ENCODE data around the gene KIAA0513. TPM values are rescaled to one million over a fixed set of nuclear protein-coding genes. Genes with fewer than 3 reads are reported as not detected.

Gene KIAA0513
- total RNA-seq, 1 donor, result 35.1 TPM

DNA sequence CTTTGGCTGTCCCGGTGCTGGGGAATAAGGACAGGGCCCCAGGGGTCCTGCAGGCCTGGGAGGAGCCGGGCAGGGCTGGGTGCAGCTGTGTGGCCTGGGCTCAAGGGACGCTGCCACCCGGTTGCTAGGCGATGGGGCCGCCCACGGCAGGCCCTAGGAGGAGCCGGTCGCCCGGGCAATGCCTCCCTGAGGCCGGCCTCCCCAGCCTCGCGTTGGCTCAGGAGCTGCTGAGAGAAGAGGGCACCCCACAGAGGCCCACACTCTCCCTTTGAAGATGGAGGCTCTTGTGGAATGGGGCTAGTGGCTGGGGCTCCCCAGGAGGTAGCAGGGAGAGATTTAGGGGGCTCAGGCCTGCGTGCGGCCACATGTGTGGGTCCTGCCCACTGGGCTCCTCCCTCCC lies 84.8 kb downstream of the KIAA0513 start, which contains the start of gene CIBAR2:
CIBAR2 (minus strand) TSS at position 109 of the 400 bp plus-strand sequence. CDS start 120 bp downstream, outside the sequence.
- TF ChIP-seq, protein P1, sequence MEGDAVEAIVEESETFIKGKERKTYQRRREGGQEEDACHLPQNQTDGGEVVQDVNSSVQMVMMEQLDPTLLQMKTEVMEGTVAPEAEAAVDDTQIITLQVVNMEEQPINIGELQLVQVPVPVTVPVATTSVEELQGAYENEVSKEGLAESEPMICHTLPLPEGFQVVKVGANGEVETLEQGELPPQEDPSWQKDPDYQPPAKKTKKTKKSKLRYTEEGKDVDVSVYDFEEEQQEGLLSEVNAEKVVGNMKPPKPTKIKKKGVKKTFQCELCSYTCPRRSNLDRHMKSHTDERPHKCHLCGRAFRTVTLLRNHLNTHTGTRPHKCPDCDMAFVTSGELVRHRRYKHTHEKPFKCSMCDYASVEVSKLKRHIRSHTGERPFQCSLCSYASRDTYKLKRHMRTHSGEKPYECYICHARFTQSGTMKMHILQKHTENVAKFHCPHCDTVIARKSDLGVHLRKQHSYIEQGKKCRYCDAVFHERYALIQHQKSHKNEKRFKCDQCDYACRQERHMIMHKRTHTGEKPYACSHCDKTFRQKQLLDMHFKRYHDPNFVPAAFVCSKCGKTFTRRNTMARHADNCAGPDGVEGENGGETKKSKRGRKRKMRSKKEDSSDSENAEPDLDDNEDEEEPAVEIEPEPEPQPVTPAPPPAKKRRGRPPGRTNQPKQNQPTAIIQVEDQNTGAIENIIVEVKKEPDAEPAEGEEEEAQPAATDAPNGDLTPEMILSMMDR (IDR thresholded peaks at IDR 0.05; ENCODE audit: extremely low read depth, low read depth, low read length), result no peak
- Histone ChIP-seq H3K27me3 (ENCODE audit: insufficient read depth, low read length) (no peaks in the 10 kb centered on the region), H2AFZ (ENCODE audit: low read length) (no peak within 1 kb of the TSS), H3K4me2 (ENCODE audit: insufficient read depth, low read length) (no peak within 1 kb of the TSS), H3K27ac (ENCODE audit: low read depth, low read length) (no peak within 1 kb of the TSS), H3K4me3 (ENCODE audit: insufficient read depth, low read length) (no peak within 1 kb of the TSS), H4K20me1 (ENCODE audit: insufficient read depth, low read length) (no peaks in the 10 kb centered on the region), H3K36me3 (ENCODE audit: insufficient read depth, low read length) (no peaks in the 10 kb centered on the region), H3K9me3 (ENCODE audit: low read depth, low read length) (no peaks in the 10 kb centered on the region), H3K79me2 (ENCODE audit: insufficient read depth, low read length) (no peaks in the 10 kb centered on the region), H3K4me1 (ENCODE audit: insufficient read depth, low read length) (peaks cover 4% of the 10 kb centered on the region)
- DNase-seq (ENCODE audit: insufficient read length, low spot score, missing footprints), result peak; percentile 76

DNA sequence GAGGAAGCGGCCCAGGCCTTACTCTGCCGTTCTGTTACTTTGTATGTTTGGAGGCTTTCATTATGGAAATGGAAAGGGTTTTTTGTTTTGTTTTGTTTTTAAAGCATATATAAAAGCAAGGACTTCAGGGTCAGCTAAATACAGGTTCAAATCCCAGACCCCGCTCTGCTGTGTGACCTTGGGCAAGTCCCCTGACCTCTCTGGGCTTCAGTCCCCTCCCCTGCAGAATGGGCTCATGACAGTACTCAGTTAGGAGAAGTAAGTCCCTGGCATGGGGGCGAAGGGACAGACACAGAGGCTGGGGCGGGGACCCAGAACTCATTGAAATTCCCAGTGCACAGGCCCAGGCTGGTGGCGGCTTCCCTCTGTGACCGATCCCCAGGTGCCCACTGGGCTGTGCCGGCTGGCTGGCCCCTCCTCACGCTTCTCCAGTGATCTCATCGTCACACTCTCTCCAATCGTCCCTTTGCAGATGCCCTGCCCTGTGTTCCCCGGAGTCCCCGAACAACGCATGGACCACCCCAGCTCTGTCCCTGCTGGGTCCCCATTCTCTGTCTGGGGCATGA lies 85.7 kb downstream of the KIAA0513 start:
- Histone ChIP-seq H3K4me2 (ENCODE audit: insufficient read depth, low read length) (no peak overlapping the region), H4K20me1 (ENCODE audit: insufficient read depth, low read length) (no peaks in the 10 kb centered on the region), H3K4me1 (ENCODE audit: insufficient read depth, low read length) (peaks cover 4% of the 10 kb centered on the region), H2AFZ (ENCODE audit: low read length) (no peak overlapping the region), H3K36me3 (ENCODE audit: insufficient read depth, low read length) (no peaks in the 10 kb centered on the region), H3K9me3 (ENCODE audit: low read depth, low read length) (no peaks in the 10 kb centered on the region), H3K27ac (ENCODE audit: low read depth, low read length) (no peak overlapping the region), H3K79me2 (ENCODE audit: insufficient read depth, low read length) (no peaks in the 10 kb centered on the region), H3K4me3 (ENCODE audit: insufficient read depth, low read length) (no peak overlapping the region), H3K27me3 (ENCODE audit: insufficient read depth, low read length) (no peaks in the 10 kb centered on the region)
- TF ChIP-seq, protein P1 (IDR thresholded peaks at IDR 0.05; ENCODE audit: extremely low read depth, low read depth, low read length), result no peak
- DNase-seq (ENCODE audit: insufficient read length, low spot score, missing footprints), result no peak

DNA sequence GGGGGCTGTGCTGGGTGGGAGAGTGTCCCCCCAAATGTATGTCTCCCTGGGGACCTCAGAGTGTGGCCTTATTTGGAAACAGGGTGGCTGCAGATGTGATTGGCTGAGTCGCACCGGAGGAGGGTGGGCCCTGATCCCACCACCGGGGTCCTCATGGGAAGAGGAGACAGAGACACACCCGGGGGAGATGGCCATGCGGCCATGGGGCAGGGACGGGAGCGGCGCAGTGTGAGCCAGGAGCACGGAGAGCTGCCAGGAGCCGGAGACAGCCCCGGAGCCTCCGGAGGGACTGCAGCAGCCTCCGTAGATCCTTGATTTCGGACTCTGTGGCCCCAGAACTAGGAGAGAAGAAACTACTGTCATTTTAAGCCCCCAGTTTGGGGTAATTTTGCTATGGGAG lies 86.3 kb downstream of the KIAA0513 start:
- H4K20me1 ChIP-seq (ENCODE audit: insufficient read depth, low read length), result no peaks in the 10 kb centered on the region
- DNase-seq (ENCODE audit: insufficient read length, low spot score, missing footprints), result peak; percentile 75
- H3K36me3 ChIP-seq (ENCODE audit: insufficient read depth, low read length), result no peaks in the 10 kb centered on the region
- TF ChIP-seq, protein P1 (IDR thresholded peaks at IDR 0.05; ENCODE audit: extremely low read depth, low read depth, low read length), result no peak
- H3K79me2 ChIP-seq (ENCODE audit: insufficient read depth, low read length), result no peaks in the 10 kb centered on the region
- H2AFZ ChIP-seq (ENCODE audit: low read length), result no peak overlapping the region
- H3K4me1 ChIP-seq (ENCODE audit: insufficient read depth, low read length), result peaks cover 4% of the 10 kb centered on the region
- no peak overlapping the region for H3K4me3 ChIP-seq (ENCODE audit: insufficient read depth, low read length)
- H3K4me2 ChIP-seq (ENCODE audit: insufficient read depth, low read length), result no peak overlapping the region
- H3K27ac ChIP-seq (ENCODE audit: low read depth, low read length), result no peak overlapping the region
- H3K9me3 ChIP-seq (ENCODE audit: low read depth, low read length), result no peaks in the 10 kb centered on the region
- H3K27me3 ChIP-seq (ENCODE audit: insufficient read depth, low read length), result no peaks in the 10 kb centered on the region

DNA sequence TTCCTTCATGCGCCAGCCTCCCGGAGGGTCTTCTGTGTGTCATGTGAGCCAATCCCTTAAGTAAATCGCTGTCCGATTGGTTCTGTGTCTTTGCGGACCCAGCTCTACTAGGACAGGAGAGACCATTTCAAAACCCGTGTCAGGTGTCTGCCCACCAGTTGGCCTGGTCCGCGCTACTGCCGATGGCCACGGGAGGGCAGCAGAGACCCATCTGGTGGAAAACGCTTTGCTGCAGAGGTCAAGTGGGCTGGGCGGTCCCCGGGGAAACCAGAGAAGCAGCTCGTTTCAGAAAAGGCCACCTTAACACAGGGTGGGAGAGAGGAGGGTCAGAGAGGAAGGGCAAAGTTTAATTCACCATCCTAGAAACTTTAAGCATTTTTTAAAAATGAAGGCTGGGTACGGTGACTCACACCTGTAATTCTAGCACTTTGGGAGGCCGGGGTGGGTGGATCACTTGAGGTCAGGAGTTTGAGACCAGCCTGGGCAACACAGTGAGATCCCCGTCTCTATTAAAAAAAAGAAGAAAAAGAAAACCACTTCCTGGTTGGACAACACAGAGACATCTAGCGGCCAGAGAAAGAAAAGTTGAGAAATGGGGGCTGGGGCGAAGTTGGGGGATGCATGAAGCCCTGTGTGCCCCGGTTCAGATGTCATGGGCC lies 87.4 kb downstream of the KIAA0513 start:
- H4K20me1 ChIP-seq (ENCODE audit: insufficient read depth, low read length), result no peaks in the 10 kb centered on the region
- peak; percentile 98 for DNase-seq (ENCODE audit: insufficient read length, low spot score, missing footprints)
- H3K9me3 ChIP-seq (ENCODE audit: low read depth, low read length), result no peaks in the 10 kb centered on the region
- H2AFZ ChIP-seq (ENCODE audit: low read length), result no peak overlapping the region
- peaks cover 4% of the 10 kb centered on the region for H3K4me1 ChIP-seq (ENCODE audit: insufficient read depth, low read length)
- H3K36me3 ChIP-seq (ENCODE audit: insufficient read depth, low read length), result no peaks in the 10 kb centered on the region
- H3K27ac ChIP-seq (ENCODE audit: low read depth, low read length), result peak overlapping the region; percentile 46
- peak overlapping the region; percentile 58 for H3K4me3 ChIP-seq (ENCODE audit: insufficient read depth, low read length)
- no peaks in the 10 kb centered on the region for H3K79me2 ChIP-seq (ENCODE audit: insufficient read depth, low read length)
- peak overlapping the region; percentile 75 for H3K4me2 ChIP-seq (ENCODE audit: insufficient read depth, low read length)
- TF ChIP-seq, protein P1 (IDR thresholded peaks at IDR 0.05; ENCODE audit: extremely low read depth, low read depth, low read length), result peak; percentile 98
- H3K27me3 ChIP-seq (ENCODE audit: insufficient read depth, low read length), result no peaks in the 10 kb centered on the region

Measured in osteoblast (primary cell).